Measurements from ENCODE around the gene MCF2. TPM values are rescaled to one million over a fixed set of nuclear protein-coding genes. Genes with fewer than 3 reads are reported as not detected.

The MCF2 gene
- polyA plus RNA-seq, 1 of the 3 experiments (the other 2 are of a cell fraction) = 0.05 TPM

DNA sequence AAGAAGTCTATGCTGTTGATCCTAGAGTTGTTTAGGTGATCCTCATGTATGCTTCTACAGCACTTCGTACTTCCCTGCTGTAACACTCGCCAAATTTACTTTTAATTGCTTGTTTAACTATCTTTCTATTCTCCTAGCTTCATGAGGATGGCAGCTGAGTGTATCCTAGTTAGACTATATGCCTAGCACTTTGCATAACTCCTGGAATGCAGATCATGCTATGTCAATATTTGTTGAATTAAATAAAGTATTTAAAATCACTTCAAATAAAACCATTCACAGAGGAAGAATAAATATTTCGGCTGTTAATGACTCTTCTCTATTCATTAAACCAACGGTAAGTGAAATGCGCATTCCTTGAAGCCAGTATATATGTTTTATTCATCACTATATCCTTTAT lies 122.4 kb downstream of the MCF2 start:
- H4K20me1 ChIP-seq (ENCODE audit: insufficient read depth) = no peaks in the 10 kb centered on the region
- H3K27me3 ChIP-seq (ENCODE audit: insufficient read depth) = 0 out of 2 replicates have a peak, but pooled peaks cover 7% of the 10 kb centered on the region
- no peaks in the 10 kb centered on the region for H3K9me3 ChIP-seq
- H3K4me2 ChIP-seq = no peak overlapping the region
- H3F3A ChIP-seq (replicated peaks; ENCODE audit: insufficient read depth) = no peaks in the 10 kb centered on the region
- POLR2A ChIA-PET = no interaction called here
- TF ChIP-seq EP300 (IDR thresholded peaks at IDR 0.05; ENCODE audit: borderline replicate concordance in 1 of 2, low read depth in 1 of 2, low read length in 1 of 2) = no peak
- TF ChIP-seq, protein P1, sequence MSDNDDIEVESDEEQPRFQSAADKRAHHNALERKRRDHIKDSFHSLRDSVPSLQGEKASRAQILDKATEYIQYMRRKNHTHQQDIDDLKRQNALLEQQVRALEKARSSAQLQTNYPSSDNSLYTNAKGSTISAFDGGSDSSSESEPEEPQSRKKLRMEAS (IDR thresholded peaks at IDR 0.05; ENCODE audit: low read depth) = no peak
- TF ChIP-seq, protein P2, sequence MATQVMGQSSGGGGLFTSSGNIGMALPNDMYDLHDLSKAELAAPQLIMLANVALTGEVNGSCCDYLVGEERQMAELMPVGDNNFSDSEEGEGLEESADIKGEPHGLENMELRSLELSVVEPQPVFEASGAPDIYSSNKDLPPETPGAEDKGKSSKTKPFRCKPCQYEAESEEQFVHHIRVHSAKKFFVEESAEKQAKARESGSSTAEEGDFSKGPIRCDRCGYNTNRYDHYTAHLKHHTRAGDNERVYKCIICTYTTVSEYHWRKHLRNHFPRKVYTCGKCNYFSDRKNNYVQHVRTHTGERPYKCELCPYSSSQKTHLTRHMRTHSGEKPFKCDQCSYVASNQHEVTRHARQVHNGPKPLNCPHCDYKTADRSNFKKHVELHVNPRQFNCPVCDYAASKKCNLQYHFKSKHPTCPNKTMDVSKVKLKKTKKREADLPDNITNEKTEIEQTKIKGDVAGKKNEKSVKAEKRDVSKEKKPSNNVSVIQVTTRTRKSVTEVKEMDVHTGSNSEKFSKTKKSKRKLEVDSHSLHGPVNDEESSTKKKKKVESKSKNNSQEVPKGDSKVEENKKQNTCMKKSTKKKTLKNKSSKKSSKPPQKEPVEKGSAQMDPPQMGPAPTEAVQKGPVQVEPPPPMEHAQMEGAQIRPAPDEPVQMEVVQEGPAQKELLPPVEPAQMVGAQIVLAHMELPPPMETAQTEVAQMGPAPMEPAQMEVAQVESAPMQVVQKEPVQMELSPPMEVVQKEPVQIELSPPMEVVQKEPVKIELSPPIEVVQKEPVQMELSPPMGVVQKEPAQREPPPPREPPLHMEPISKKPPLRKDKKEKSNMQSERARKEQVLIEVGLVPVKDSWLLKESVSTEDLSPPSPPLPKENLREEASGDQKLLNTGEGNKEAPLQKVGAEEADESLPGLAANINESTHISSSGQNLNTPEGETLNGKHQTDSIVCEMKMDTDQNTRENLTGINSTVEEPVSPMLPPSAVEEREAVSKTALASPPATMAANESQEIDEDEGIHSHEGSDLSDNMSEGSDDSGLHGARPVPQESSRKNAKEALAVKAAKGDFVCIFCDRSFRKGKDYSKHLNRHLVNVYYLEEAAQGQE (IDR thresholded peaks at IDR 0.05; ENCODE audit: low read depth, low read length) = no peak
- no peak for TF ChIP-seq SMC3 (IDR thresholded peaks at IDR 0.05; ENCODE audit: low read depth, low read length)
- no peak for TF ChIP-seq CHD2 (IDR thresholded peaks at IDR 0.05; ENCODE audit: low read length, partially characterized antibody)
- no peak for TF ChIP-seq RCOR1 (IDR thresholded peaks at IDR 0.05; ENCODE audit: low read length)
- no peak for TF ChIP-seq GATA2 (CRISPR knock-in tag; IDR thresholded peaks at IDR 0.05)
- no peak for TF ChIP-seq RAD21 (IDR thresholded peaks at IDR 0.05; ENCODE audit: low read length)
- no peak for TF ChIP-seq TAF1 (IDR thresholded peaks at IDR 0.05; ENCODE audit: borderline replicate concordance, low read depth, low read length)
- no peak for TF ChIP-seq POLR2AphosphoS5 (IDR thresholded peaks at IDR 0.05; ENCODE audit: low read depth, low read length)
- no peak for TF ChIP-seq YY1 (IDR thresholded peaks at IDR 0.05; ENCODE audit: low read depth)
- TF ChIP-seq SIN3A (IDR thresholded peaks at IDR 0.05; ENCODE audit: borderline replicate concordance, low read depth, low read length) = no peak
- TF ChIP-seq, protein P3, sequence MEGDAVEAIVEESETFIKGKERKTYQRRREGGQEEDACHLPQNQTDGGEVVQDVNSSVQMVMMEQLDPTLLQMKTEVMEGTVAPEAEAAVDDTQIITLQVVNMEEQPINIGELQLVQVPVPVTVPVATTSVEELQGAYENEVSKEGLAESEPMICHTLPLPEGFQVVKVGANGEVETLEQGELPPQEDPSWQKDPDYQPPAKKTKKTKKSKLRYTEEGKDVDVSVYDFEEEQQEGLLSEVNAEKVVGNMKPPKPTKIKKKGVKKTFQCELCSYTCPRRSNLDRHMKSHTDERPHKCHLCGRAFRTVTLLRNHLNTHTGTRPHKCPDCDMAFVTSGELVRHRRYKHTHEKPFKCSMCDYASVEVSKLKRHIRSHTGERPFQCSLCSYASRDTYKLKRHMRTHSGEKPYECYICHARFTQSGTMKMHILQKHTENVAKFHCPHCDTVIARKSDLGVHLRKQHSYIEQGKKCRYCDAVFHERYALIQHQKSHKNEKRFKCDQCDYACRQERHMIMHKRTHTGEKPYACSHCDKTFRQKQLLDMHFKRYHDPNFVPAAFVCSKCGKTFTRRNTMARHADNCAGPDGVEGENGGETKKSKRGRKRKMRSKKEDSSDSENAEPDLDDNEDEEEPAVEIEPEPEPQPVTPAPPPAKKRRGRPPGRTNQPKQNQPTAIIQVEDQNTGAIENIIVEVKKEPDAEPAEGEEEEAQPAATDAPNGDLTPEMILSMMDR (IDR thresholded peaks at IDR 0.05) = no peak
- no peak for TF ChIP-seq TEAD4 (IDR thresholded peaks at IDR 0.05; ENCODE audit: borderline replicate concordance, insufficient read depth)
- TF ChIP-seq FOXJ3 (CRISPR knock-in tag; IDR thresholded peaks at IDR 0.05) = no peak
- TF ChIP-seq, protein P4, sequence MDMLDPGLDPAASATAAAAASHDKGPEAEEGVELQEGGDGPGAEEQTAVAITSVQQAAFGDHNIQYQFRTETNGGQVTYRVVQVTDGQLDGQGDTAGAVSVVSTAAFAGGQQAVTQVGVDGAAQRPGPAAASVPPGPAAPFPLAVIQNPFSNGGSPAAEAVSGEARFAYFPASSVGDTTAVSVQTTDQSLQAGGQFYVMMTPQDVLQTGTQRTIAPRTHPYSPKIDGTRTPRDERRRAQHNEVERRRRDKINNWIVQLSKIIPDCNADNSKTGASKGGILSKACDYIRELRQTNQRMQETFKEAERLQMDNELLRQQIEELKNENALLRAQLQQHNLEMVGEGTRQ (IDR thresholded peaks at IDR 0.05; ENCODE audit: borderline replicate concordance, low read depth, low read length) = no peak
- no peak for TF ChIP-seq MEF2A (IDR thresholded peaks at IDR 0.05; ENCODE audit: borderline replicate concordance, low read depth)
- TF ChIP-seq NFIC (IDR thresholded peaks at IDR 0.05; ENCODE audit: borderline replicate concordance) = no peak
- no peak for TF ChIP-seq FOXM1 (IDR thresholded peaks at IDR 0.05; ENCODE audit: low read depth)
- TF ChIP-seq MXI1 (IDR thresholded peaks at IDR 0.05; ENCODE audit: low read depth, low read length) = no peak
- H3K27ac ChIP-seq (ENCODE audit: low read depth in 2 of 2, low read length in 1 of 2) = no peak overlapping the region
- H2AFZ ChIP-seq (ENCODE audit: low read depth) = no peak overlapping the region
- no peaks in the 10 kb centered on the region for H3K9me2 ChIP-seq
- WGBS (ENCODE audit: low lambda C conversion rate) = 16% methylated on average over 5 of the region's 5 CpGs
- no peaks in the 10 kb centered on the region for H3K36me3 ChIP-seq (replicated peaks in 1 of 2; ENCODE audit: control insufficient read depth in 1 of 2, insufficient read depth in 2 of 2, low read length in 1 of 2)
- H3K79me2 ChIP-seq (ENCODE audit: insufficient read depth) = no peaks in the 10 kb centered on the region
- CTCF ChIA-PET = no interaction called here
- no peak overlapping the region for H3K4me3 ChIP-seq (ENCODE audit: low read depth in 2 of 2, low read length in 1 of 2)
- no peak for DNase-seq
- no peak overlapping the region for H3K9ac ChIP-seq
- H3K4me1 ChIP-seq (ENCODE audit: control insufficient read depth in 1 of 2, insufficient read depth in 2 of 2, low read depth in 1 of 2, low read length in 1 of 2) = no peaks in the 10 kb centered on the region
